CD4-positive, alpha-beta T cell (primary cell): ENCODE measurements around the gene AGBL1. TPM values are rescaled to one million over a fixed set of nuclear protein-coding genes. Genes with fewer than 3 reads are reported as not detected.

Experiments used
- ATAC-seq: fragments of 200-7000 bp; cut with Tn5 transposase; one replicate; pipeline ENCODE4 v1.10.0; 2022; ENCODE audit warnings: mild to moderate bottlenecking; ENCODE audit not compliant: poor library complexity
- CTCF ChIA-PET: fragments of 350-600 bp; sonication (Branson Sonifier 250); formaldehyde crosslinking; loops from one replicate; lab custom pipeline; 2021; ENCODE audit warnings: antibody characterized with exemption, inconsistent platforms; lab: Charles Lee
- POLR2A ChIA-PET: fragments of 350-600 bp; sonication (Branson Sonifier 250); formaldehyde crosslinking; loops from one replicate; lab custom pipeline; 2021; ENCODE audit warnings: antibody characterized with exemption, inconsistent platforms; lab: Charles Lee
- DNase-seq, 14 experiments: peaks; one replicate each; pipeline ENCODE4 v3.0.0-alpha.2; 2013 to 2020; ENCODE audit warnings: mixed read lengths in 2 of 14
- H3K27ac ChIP-seq, 2 donors: one replicate each; pipeline versions ENCODE4 v1.5.1 to v1.7.0; 2013; ENCODE audit warnings: low read length in 2 of 2, low read depth in 1 of 2, mild to moderate bottlenecking in 1 of 2
- H3K27me3 ChIP-seq, 2 experiments: 1 replicate in 1 of 2; 2 replicates in 1 of 2; pipeline versions ENCODE4 v1.6.1 to v1.7.0; 2013; ENCODE audit warnings: low read length in 2 of 2, control low read depth in 1 of 2, mild to moderate bottlenecking in 1 of 2, moderate library complexity in 1 of 2; ENCODE audit not compliant: insufficient read depth in 2 of 2, control insufficient read depth in 1 of 2
- H3K36me3 ChIP-seq: one replicate; pipeline ENCODE4 v1.6.1; 2013; ENCODE audit warnings: low read length, control low read depth; ENCODE audit not compliant: insufficient read depth
- H3K4me1 ChIP-seq: one replicate; pipeline ENCODE4 v1.6.1; 2013; ENCODE audit warnings: low read length, control low read depth; ENCODE audit not compliant: insufficient read depth
- H3K4me3 ChIP-seq: one replicate; pipeline ENCODE4 v1.5.1; 2013; ENCODE audit warnings: mild to moderate bottlenecking, low read length, moderate library complexity
- H3K9me3 ChIP-seq, 2 experiments: 1 replicate in 1 of 2; 2 replicates in 1 of 2; pipeline versions ENCODE4 v1.6.1 to v1.7.0; 2013; ENCODE audit warnings: low read length in 2 of 2, mild to moderate bottlenecking in 2 of 2, control low read depth in 1 of 2, moderate library complexity in 1 of 2; ENCODE audit not compliant: control insufficient read depth in 1 of 2, insufficient read depth in 1 of 2
- H3K27ac Mint-ChIP-seq: one replicate; pipeline ENCODE4 v1.8.0; 2020; ENCODE audit warnings: mixed read lengths
- H3K27me3 Mint-ChIP-seq: one replicate; pipeline ENCODE4 v1.8.0; 2021; ENCODE audit warnings: mixed read lengths
- H3K36me3 Mint-ChIP-seq: one replicate; pipeline ENCODE4 v1.8.0; 2021; ENCODE audit warnings: low read depth, mixed read lengths
- H3K4me1 Mint-ChIP-seq: one replicate; pipeline ENCODE4 v1.8.0; 2021; ENCODE audit warnings: low read depth, mixed read lengths
- H3K4me3 Mint-ChIP-seq: one replicate; pipeline ENCODE4 v1.8.0; 2020; ENCODE audit warnings: mild to moderate bottlenecking, mixed read lengths
- H3K9me3 Mint-ChIP-seq: one replicate; pipeline ENCODE4 v1.8.0; 2020; ENCODE audit warnings: mixed read lengths
- intact Hi-C, 2 experiments: fragments of 100-400 bp; cut with DNase I in 1 of 2; cut with micrococcal nuclease in 1 of 2; formaldehyde crosslinking; loops; one replicate each; pipeline versions ENCODE4 v1.15.1 to v1.9.0; 2023 to 2025; cut with DNase I, micrococcal nuclease
- total RNA-seq, 174 experiments: library from RNA in 2 of 174; stranded (reverse) in 2 of 174; gene quantifications; one replicate each; pipeline ENCODE4 v1.2.3 and lab custom pipeline; 2021 to 2026
- TF ChIP-seq, protein P1 (sequence below): fragments of 200-600 bp; IDR thresholded peaks from one replicate; pipeline ENCODE4 v1.8.0; 2022; ENCODE audit warnings: antibody characterized with exemption, mild to moderate bottlenecking

Gene AGBL1
- total RNA-seq, 2 experiments from 2014 or later = not detected

DNA sequence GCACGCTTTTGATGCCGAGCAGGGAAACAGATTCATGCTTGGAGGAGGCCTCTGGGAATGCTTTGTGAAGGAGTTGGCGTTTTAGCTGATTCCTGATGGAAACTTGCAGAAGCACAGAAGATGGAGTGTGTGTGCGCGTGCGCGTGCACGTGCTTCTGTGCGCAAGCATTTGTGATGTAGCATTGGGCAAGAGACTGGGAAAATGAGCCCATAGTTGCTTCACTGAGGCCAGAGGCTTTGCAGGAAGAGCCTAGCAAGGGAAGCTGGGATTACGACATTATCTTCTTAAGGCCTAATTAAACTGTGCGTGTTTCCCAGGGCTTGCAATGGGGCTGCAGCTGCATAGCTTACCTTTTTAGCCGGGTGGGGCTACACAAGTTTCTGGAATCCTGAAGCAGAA is 18.1 kb upstream of the AGBL1 start:
- Mint-ChIP-seq H3K4me3 (no peak overlapping the region), H3K27ac (no peak overlapping the region), H3K4me1 (no peaks in the 10 kb centered on the region), H3K27me3 (peaks cover 21% of the 10 kb centered on the region), H3K9me3 (no peaks in the 10 kb centered on the region), H3K36me3 (no peaks in the 10 kb centered on the region)
- ChIA-PET POLR2A (no interaction called here), CTCF (no interaction called here)
- TF ChIP-seq, protein P1, sequence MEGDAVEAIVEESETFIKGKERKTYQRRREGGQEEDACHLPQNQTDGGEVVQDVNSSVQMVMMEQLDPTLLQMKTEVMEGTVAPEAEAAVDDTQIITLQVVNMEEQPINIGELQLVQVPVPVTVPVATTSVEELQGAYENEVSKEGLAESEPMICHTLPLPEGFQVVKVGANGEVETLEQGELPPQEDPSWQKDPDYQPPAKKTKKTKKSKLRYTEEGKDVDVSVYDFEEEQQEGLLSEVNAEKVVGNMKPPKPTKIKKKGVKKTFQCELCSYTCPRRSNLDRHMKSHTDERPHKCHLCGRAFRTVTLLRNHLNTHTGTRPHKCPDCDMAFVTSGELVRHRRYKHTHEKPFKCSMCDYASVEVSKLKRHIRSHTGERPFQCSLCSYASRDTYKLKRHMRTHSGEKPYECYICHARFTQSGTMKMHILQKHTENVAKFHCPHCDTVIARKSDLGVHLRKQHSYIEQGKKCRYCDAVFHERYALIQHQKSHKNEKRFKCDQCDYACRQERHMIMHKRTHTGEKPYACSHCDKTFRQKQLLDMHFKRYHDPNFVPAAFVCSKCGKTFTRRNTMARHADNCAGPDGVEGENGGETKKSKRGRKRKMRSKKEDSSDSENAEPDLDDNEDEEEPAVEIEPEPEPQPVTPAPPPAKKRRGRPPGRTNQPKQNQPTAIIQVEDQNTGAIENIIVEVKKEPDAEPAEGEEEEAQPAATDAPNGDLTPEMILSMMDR = no peak
- H3K27me3 ChIP-seq = peaks cover 0 to 4% of the 10 kb centered on the region in 2 experiments
- H3K36me3 ChIP-seq = no peaks in the 10 kb centered on the region
- intact Hi-C loops = no loop called here
- DNase-seq = no peak
- H3K27ac ChIP-seq = no peak overlapping the region
- no peak for ATAC-seq
- H3K4me1 ChIP-seq = no peaks in the 10 kb centered on the region
- no peak overlapping the region for H3K4me3 ChIP-seq
- no peaks in the 10 kb centered on the region for H3K9me3 ChIP-seq

DNA sequence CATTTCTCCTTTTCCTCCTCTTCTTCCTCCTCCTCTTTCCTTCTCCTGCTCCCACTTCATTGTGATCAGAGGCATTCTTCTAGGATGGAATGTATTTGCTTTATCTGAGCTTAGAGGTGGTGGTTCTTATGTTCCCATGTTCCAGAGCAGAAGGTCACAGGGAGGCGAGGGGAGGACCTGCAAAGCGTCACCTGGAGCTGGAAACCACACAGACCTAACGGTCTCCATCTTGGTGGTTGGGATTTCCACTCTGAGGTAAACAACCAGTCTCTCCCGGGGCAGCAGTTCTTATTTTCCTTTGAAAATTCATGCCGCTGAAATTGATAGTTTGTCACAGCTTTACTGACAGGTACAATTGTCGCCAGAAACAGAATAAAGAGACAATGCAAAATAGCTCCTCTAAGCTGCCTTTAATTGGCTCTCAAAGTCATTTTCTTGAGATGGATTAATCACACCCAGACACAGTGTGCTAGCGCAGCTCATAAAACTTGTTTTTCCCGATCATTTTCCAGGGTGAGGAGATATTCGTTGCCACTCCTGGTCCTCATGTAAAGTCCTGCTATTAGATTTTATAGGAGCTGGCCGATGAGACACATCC is 16.9 kb upstream of the AGBL1 start:
- intact Hi-C loops = no loop called here
- Mint-ChIP-seq H3K4me3 (no peak overlapping the region), H3K9me3 (peaks cover 6% of the 10 kb centered on the region), H3K4me1 (no peaks in the 10 kb centered on the region), H3K36me3 (no peaks in the 10 kb centered on the region), H3K27me3 (peaks cover 21% of the 10 kb centered on the region), H3K27ac (no peak overlapping the region)
- Histone ChIP-seq H3K4me1 (no peaks in the 10 kb centered on the region), H3K4me3 (no peak overlapping the region), H3K27ac (no peak overlapping the region), H3K27me3 (peaks cover 0 to 4% of the 10 kb centered on the region in 2 experiments), H3K9me3 (no peaks in the 10 kb centered on the region), H3K36me3 (no peaks in the 10 kb centered on the region)
- POLR2A ChIA-PET = no interaction called here
- no peak for ATAC-seq
- no peak for DNase-seq
- TF ChIP-seq, protein P1 = no peak
- CTCF ChIA-PET = no interaction called here

DNA sequence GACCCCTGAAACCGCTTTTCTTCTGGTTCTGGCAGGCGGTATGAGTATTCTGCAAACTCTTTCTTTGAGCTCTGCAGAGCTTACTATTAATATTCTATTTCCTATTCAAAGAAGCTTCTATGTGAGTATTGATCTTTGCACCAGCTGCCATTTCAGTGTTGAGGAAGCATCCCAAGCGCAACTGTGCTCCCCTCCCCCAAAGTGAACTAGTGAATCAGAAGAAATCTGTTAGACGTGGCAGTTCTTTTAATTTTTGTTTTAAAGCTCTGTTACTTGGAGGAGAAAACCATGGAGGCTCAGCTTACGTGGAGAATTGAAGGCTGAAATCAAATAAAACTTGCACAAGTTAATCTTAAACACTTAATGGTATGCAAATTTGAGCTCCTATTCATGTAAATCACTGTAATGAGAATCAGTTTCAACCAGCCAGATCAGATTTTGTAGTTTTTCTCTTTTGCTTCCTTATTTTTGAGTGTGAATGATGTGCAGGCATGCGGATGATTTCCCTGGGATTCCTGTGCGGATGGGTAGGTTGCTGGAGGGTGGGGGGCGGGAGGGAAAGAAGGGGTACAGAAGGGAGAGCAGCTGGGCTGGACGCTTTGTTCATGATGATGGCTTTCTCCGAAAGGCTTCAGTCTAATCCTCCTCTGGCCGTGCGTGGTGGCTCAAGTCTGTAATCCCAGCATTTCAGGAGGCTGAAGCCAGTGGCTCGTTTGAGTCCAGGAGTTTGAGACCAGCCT is 16.1 kb upstream of the AGBL1 start:
- H3K4me1 Mint-ChIP-seq = no peaks in the 10 kb centered on the region
- no peak overlapping the region for H3K4me3 Mint-ChIP-seq
- intact Hi-C loops = no loop called here
- no peak overlapping the region for H3K27ac Mint-ChIP-seq
- H3K36me3 ChIP-seq = no peaks in the 10 kb centered on the region
- H3K9me3 Mint-ChIP-seq = peaks cover 9% of the 10 kb centered on the region
- ChIA-PET POLR2A (no interaction called here), CTCF (no interaction called here)
- no peak overlapping the region for H3K27ac ChIP-seq
- H3K9me3 ChIP-seq = no peaks in the 10 kb centered on the region
- H3K36me3 Mint-ChIP-seq = no peaks in the 10 kb centered on the region
- H3K4me3 ChIP-seq = no peak overlapping the region
- ATAC-seq = no peak
- H3K27me3 Mint-ChIP-seq = peaks cover 21% of the 10 kb centered on the region
- DNase-seq = no peak
- H3K4me1 ChIP-seq = no peaks in the 10 kb centered on the region
- H3K27me3 ChIP-seq = peaks cover 0 to 4% of the 10 kb centered on the region in 2 experiments
- TF ChIP-seq, protein P1 = no peak
